Colonic mucosa (tissue), 4 donors: Measurements from ENCODE around the gene MACROD2. TPM values are rescaled to one million over a fixed set of nuclear protein-coding genes. Genes with fewer than 3 reads are reported as not detected.
"Not testable (repeated sequence)": the region's sequence is repeated elsewhere in the genome, so short reads cannot be mapped to it uniquely, and the experiment has no call there.

ENCODE experiments used
- DNase-seq: peaks from one replicate; pipeline ENCODE4 v3.0.0-alpha.2; 2020
- H3K27ac ChIP-seq: fragments of 200-600 bp; one replicate; pipeline ENCODE4 v1.8.0; 2021
- H3K27me3 ChIP-seq: fragments of 200-600 bp; one replicate; pipeline ENCODE4 v1.8.0; 2021
- H3K36me3 ChIP-seq: fragments of 200-600 bp; one replicate; pipeline ENCODE4 v1.8.0; 2021
- H3K4me1 ChIP-seq: fragments of 200-600 bp; one replicate; pipeline ENCODE4 v1.8.0; 2021; ENCODE audit warnings: mild to moderate bottlenecking
- H3K4me3 ChIP-seq: fragments of 200-600 bp; one replicate; pipeline ENCODE4 v1.8.0; 2021
- H3K9ac ChIP-seq, 2 donors: one replicate each; pipeline ENCODE4 v1.7.0; 2013; ENCODE audit warnings: control low read depth in 2 of 2, low read depth in 2 of 2, low read length in 2 of 2
- H3K9me3 ChIP-seq: fragments of 200-600 bp; one replicate; pipeline ENCODE4 v1.8.0; 2021
- intact Hi-C: fragments of 100-400 bp; cut with DNase I; formaldehyde crosslinking; loops from one replicate; pipeline ENCODE4 v1.14.1; 2022
- total RNA-seq, 2 donors: library from RNA; stranded (reverse); fragmentation: NEBNext Ultra II Directional in 1 of 2; extraction: Animal tissue kit (Norgen Biotek cat#: 25700) in 1 of 2; gene quantifications; one replicate each; pipeline ENCODE4 v1.2.1, GENCODE V29; 2021
- TF ChIP-seq, protein P1 (sequence below): fragments of 200-600 bp; IDR thresholded peaks from one replicate; pipeline ENCODE4 v1.8.0; 2022; ENCODE audit warnings: antibody characterized with exemption, mild to moderate bottlenecking
- donor health status: healthy.
- donor health status: DM: no; HTN: no; CAD: no.
- donor health status: DM: no; HTN: no; CAD: no.

Gene MACROD2
- total RNA-seq, 2 donors from 2014 or later, result 3.2 to 3.3 TPM

GRCh38 chr20:15976047-15976736 lies 1980.9 kb downstream of the MACROD2 start:
- no peak overlapping the region for H3K4me3 ChIP-seq
- H3K4me1 ChIP-seq, result no peaks in the 10 kb centered on the region
- H3K27ac ChIP-seq, result no peak overlapping the region

GRCh38 chr20:15977026-15977425 lies 1981.7 kb downstream of the MACROD2 start:
- TF ChIP-seq, protein P1, sequence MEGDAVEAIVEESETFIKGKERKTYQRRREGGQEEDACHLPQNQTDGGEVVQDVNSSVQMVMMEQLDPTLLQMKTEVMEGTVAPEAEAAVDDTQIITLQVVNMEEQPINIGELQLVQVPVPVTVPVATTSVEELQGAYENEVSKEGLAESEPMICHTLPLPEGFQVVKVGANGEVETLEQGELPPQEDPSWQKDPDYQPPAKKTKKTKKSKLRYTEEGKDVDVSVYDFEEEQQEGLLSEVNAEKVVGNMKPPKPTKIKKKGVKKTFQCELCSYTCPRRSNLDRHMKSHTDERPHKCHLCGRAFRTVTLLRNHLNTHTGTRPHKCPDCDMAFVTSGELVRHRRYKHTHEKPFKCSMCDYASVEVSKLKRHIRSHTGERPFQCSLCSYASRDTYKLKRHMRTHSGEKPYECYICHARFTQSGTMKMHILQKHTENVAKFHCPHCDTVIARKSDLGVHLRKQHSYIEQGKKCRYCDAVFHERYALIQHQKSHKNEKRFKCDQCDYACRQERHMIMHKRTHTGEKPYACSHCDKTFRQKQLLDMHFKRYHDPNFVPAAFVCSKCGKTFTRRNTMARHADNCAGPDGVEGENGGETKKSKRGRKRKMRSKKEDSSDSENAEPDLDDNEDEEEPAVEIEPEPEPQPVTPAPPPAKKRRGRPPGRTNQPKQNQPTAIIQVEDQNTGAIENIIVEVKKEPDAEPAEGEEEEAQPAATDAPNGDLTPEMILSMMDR, result no peak
- no peaks in the 10 kb centered on the region for H3K36me3 ChIP-seq
- H3K4me3 ChIP-seq, result no peak overlapping the region
- H3K9ac ChIP-seq, result no peak overlapping the region
- intact Hi-C loops, result no loop called here
- no peaks in the 10 kb centered on the region for H3K27me3 ChIP-seq
- H3K27ac ChIP-seq, result no peak overlapping the region
- DNase-seq, result no peak
- no peaks in the 10 kb centered on the region for H3K4me1 ChIP-seq
- no peaks in the 10 kb centered on the region for H3K9me3 ChIP-seq

More at GRCh38 chr20:15976047-15976736, 1980.9 kb downstream of the MACROD2 start:
- Histone ChIP-seq H3K27me3 (no peaks in the 10 kb centered on the region), H3K9ac (no peak overlapping the region), H3K36me3 (no peaks in the 10 kb centered on the region), H3K9me3 (no peaks in the 10 kb centered on the region)
- intact Hi-C loops, result no loop called here
- TF ChIP-seq, protein P1, result no peak
- DNase-seq, result no peak

- no peak overlapping the region for H3K27ac ChIP-seq
- no peaks in the 10 kb centered on the region for H3K4me1 ChIP-seq
- no peak overlapping the region for H3K9ac ChIP-seq
- TF ChIP-seq, protein P1, result no peak
- intact Hi-C loops, result no loop called here
- H3K4me3 ChIP-seq, result no peak overlapping the region
- no peaks in the 10 kb centered on the region for H3K36me3 ChIP-seq
- H3K9me3 ChIP-seq, result no peaks in the 10 kb centered on the region
- no peak for DNase-seq
- no peaks in the 10 kb centered on the region for H3K27me3 ChIP-seq
Observed at GRCh38 chr20:15977758-15978157, 1982.4 kb downstream of the MACROD2 start.

DNA sequence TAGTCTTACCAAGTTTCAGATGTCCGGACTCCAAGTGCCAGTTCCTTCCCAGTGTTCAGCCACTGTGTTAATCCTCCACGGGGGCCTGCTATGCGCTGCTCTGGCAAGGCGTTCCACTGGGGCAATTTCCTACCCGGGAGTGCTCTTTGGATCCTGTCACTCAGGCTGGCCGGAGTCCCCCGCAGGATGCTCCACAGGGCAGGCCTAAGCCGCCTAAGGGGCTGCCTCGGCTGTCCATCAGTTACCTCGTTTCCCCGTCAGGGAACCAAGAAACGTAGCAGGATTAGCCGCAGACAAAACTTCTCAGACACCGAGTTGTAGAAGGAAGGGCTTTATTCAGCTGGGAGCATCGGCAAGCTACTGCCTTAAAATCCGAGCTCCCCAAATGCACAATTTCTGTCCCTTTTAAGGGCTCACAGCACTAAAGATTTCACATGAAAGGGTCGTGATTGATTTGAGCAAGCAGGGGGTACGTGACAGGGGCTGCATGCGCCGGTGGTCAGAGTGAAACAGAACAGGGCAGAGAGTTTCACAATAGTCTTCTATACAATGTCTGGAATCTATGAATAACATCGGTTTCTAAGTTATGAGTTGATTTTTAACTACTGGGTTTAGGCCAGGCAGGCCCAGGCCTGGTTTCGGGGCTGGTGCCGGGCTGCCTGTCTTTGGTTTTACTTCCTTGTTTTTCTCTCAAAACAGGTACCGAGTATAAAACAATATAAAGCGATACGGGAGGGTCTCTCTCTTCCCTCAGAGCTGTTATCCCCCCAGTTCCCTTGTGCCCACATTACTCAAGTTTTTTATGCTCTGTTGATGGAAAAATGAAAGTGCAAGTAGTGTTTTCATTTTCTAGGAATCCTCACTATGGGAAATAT lies 1990.4 kb downstream of the MACROD2 start:
- not testable (repeated sequence) for DNase-seq

DNA sequence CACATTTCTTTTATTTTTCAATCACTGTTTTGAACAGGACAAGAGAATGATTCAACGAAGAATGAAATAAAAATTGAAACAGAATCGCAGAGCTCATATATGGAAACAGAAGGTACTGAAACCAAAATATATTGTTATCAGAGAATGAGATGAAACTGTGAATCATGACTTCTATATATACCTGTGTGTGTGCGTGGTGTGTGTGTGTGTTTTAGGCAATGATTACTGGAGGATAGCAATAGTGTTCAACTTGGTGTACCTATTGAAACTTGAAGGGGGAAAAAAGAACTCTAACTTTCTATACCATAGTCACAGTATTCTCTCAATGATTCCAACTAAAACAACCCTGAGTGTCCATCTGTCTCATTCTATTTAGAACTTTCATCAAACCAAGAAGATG lies 1991.4 kb downstream of the MACROD2 start:
- no peaks in the 10 kb centered on the region for H3K27me3 ChIP-seq
- no peak overlapping the region for H3K27ac ChIP-seq
- H3K9ac ChIP-seq, result no peak overlapping the region
- no peaks in the 10 kb centered on the region for H3K36me3 ChIP-seq
- no peaks in the 10 kb centered on the region for H3K9me3 ChIP-seq
- intact Hi-C loops, result no loop called here
- TF ChIP-seq, protein P1, result no peak
- DNase-seq, result no peak
- H3K4me1 ChIP-seq, result no peaks in the 10 kb centered on the region
- no peak overlapping the region for H3K4me3 ChIP-seq

More for the DNA sequence above, 1990.4 kb downstream of the MACROD2 start:
- H3K36me3 ChIP-seq, H3K9ac ChIP-seq, H3K4me1 ChIP-seq, H3K9me3 ChIP-seq, H3K27ac ChIP-seq, intact Hi-C loops, H3K4me3 ChIP-seq, H3K27me3 ChIP-seq: not testable (repeated sequence)
